Measurements from ENCODE around the gene SDR42E1.

The SDR42E1 gene

DNA sequence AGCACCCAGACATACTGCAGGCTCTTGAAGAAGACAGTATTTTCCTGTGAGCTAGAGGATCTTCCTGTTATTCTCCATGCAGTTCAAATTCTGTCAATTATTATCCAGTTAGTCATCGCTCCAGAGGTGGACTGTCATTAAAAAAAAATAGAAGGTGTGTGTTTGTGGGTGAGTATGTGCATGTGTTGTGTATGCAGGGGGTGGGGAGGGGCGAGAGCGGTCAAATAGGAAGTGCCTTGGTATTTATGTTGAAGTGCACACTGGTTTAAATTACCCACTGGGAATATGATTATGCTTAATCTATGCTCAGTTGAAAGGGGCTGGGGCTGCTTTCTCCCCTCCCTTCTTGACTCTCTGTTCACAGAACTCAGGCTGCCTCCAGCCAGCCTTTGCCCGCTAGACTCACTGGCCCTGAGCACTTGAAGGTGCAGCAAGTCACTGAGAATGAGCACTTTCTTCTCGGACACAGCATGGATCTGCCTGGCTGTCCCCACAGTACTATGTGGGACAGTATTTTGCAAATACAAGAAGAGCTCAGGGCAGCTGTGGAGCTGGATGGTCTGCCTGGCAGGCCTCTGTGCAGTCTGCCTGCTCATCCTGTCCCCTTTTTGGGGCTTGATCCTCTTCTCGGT, 23.8 kb upstream of the SDR42E1 start, which contains the start of gene HSD17B2:
Gene HSD17B2 (plus strand): TSS at position 273 of the 632 bp plus-strand sequence. CDS start 172 bp downstream, at position 445.
- Histone ChIP-seq H3K27ac (ENCODE audit: low read length) (no peak within 1 kb of the TSS), H3K36me3 (ENCODE audit: insufficient read depth, low read depth, low read length) (no peaks in the 10 kb centered on the region), H3K27me3 (ENCODE audit: insufficient read depth, low read length) (no peaks in the 10 kb centered on the region), H3K4me1 (ENCODE audit: insufficient read depth, low read length) (no peaks in the 10 kb centered on the region; the same call in 1 of the 2 replicates), H3K4me3 (ENCODE audit: low read length) (no peak within 1 kb of the TSS), H3K9ac (ENCODE audit: low read depth, low read length) (no peak within 1 kb of the TSS), H3K9me3 (ENCODE audit: insufficient read depth, low read depth, low read length) (no peaks in the 10 kb centered on the region)

- Histone ChIP-seq H3K4me1 (ENCODE audit: insufficient read depth, low read length) (no peaks in the 10 kb centered on the region; the same call in 1 of the 2 replicates), H3K4me3 (ENCODE audit: low read length) (no peak overlapping the region), H3K27me3 (ENCODE audit: insufficient read depth, low read length) (no peaks in the 10 kb centered on the region), H3K36me3 (ENCODE audit: insufficient read depth, low read depth, low read length) (no peaks in the 10 kb centered on the region), H3K27ac (ENCODE audit: low read length) (no peak overlapping the region), H3K9me3 (ENCODE audit: insufficient read depth, low read depth, low read length) (no peaks in the 10 kb centered on the region), H3K9ac (ENCODE audit: low read depth, low read length) (no peak overlapping the region)
Observed at GRCh38 chr16:82033683-82034300, 22.5 kb upstream of the SDR42E1 start.

DNA sequence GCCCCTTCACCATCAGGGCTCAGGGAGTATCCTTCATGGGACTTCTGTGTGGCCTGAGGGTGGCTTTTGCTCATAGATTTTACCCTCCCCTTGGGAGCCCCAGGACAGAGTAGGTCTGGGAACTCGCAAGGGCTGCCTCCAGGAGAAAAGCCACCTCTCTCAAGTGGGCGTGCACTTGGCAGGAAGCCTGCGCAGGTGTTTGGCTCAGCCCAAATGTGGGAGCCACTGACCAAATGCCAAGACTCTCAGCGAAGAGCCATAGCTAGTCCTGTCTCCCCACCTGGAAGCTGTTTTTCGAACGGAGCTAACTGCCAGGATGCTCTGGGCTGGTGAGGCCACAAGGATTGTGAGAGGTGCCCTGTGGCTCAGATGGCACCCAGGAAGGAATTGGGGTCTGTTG, 21.7 kb upstream of the SDR42E1 start:
- no peaks in the 10 kb centered on the region; the same call in 1 of the 2 replicates for H3K4me1 ChIP-seq (ENCODE audit: insufficient read depth, low read length)
- no peaks in the 10 kb centered on the region for H3K9me3 ChIP-seq (ENCODE audit: insufficient read depth, low read depth, low read length)
- H3K9ac ChIP-seq (ENCODE audit: low read depth, low read length): no peak overlapping the region
- H3K36me3 ChIP-seq (ENCODE audit: insufficient read depth, low read depth, low read length): no peaks in the 10 kb centered on the region
- H3K27me3 ChIP-seq (ENCODE audit: insufficient read depth, low read length): no peaks in the 10 kb centered on the region
- no peak overlapping the region for H3K4me3 ChIP-seq (ENCODE audit: low read length)
- H3K27ac ChIP-seq (ENCODE audit: low read length): no peak overlapping the region

GRCh38 chr16:82031116-82032084, 20.1 kb upstream of the SDR42E1 start:
- Histone ChIP-seq H3K36me3 (ENCODE audit: insufficient read depth, low read depth, low read length) (no peaks in the 10 kb centered on the region), H3K9ac (ENCODE audit: low read depth, low read length) (no peak overlapping the region), H3K4me1 (ENCODE audit: insufficient read depth, low read length) (no peaks in the 10 kb centered on the region), H3K27me3 (ENCODE audit: insufficient read depth, low read length) (no peaks in the 10 kb centered on the region), H3K27ac (ENCODE audit: low read length) (no peak overlapping the region), H3K4me3 (ENCODE audit: low read length) (no peak overlapping the region), H3K9me3 (ENCODE audit: insufficient read depth, low read depth, low read length) (no peaks in the 10 kb centered on the region)

DNA sequence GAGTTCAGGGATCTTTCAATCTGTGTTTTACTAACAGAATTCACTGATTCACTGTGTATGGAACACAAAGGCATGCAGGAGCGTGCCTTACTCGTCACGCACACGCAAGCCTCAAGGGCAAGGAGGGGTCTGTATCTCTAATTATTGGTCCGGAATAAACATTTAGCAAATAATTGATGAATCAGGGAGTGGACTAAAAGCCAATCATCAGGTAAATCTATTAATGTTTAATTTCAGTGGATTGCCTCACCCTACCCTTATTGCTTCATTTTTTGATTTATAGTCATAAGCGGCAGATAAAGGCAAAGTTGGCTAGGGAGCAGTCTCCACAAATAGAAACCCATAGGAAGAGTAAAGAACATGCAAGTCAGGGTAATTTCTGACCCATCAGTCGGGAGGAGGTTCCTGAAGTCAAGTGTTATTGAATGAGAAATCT, 16.4 kb upstream of the SDR42E1 start:
- Histone ChIP-seq H3K27me3 (ENCODE audit: insufficient read depth, low read length) (no peaks in the 10 kb centered on the region), H3K4me1 (ENCODE audit: insufficient read depth, low read length) (no peaks in the 10 kb centered on the region), H3K27ac (ENCODE audit: low read length) (no peak overlapping the region), H3K9ac (ENCODE audit: low read depth, low read length) (no peak overlapping the region), H3K36me3 (ENCODE audit: insufficient read depth, low read depth, low read length) (no peaks in the 10 kb centered on the region), H3K9me3 (ENCODE audit: insufficient read depth, low read depth, low read length) (no peaks in the 10 kb centered on the region), H3K4me3 (ENCODE audit: low read length) (no peak overlapping the region)

DNA sequence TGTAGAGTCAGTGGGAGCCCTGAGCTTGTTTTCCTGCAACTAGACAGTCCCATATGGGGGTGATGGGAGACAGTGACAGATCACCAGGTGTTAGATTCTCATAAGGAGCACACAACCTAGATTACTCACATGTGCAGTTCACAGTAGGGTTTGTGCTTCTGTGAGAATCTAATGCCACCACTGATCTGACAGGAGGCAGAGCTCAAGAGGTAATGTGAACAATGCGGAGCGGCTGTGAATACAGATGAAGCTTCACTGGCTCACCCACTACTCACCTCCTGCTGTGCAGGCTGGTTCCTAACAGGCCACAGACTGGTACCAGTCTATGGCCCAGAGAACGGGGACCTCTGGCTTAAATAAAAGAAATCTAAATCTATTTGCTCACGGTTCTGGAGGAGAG, 13.6 kb upstream of the SDR42E1 start:
- H3K36me3 ChIP-seq (ENCODE audit: insufficient read depth, low read depth, low read length): no peaks in the 10 kb centered on the region
- H3K9ac ChIP-seq (ENCODE audit: low read depth, low read length): no peak overlapping the region
- H3K9me3 ChIP-seq (ENCODE audit: insufficient read depth, low read depth, low read length): no peaks in the 10 kb centered on the region
- no peaks in the 10 kb centered on the region for H3K27me3 ChIP-seq (ENCODE audit: insufficient read depth, low read length)
- H3K4me1 ChIP-seq (ENCODE audit: insufficient read depth, low read length): no peaks in the 10 kb centered on the region
- no peak overlapping the region for H3K27ac ChIP-seq (ENCODE audit: low read length)
- H3K4me3 ChIP-seq (ENCODE audit: low read length): no peak overlapping the region

DNA sequence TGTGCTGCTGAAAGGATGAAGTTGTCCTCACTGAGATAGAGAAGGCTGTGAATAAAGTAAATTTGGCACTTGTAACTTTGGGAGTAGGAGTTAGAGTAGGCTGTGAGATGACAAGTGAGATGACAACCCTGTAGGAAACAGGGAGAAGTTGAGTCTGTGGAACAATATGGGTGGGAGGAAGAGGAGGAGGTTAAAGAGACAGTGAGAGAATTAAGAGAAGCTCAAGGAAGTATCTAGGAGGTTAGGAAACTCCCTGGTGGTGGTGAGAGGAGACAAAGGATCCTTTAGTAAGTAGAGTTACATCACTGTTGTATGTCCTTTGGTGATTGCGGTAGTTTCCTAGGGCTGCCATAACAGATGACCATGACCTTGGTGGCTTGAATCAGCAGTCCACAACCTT, 13.0 kb upstream of the SDR42E1 start:
- H3K27ac ChIP-seq (ENCODE audit: low read length): no peak overlapping the region
- H3K9ac ChIP-seq (ENCODE audit: low read depth, low read length): no peak overlapping the region
- no peaks in the 10 kb centered on the region for H3K27me3 ChIP-seq (ENCODE audit: insufficient read depth, low read length)
- H3K9me3 ChIP-seq (ENCODE audit: insufficient read depth, low read depth, low read length): no peaks in the 10 kb centered on the region
- H3K36me3 ChIP-seq (ENCODE audit: insufficient read depth, low read depth, low read length): no peaks in the 10 kb centered on the region
- H3K4me1 ChIP-seq (ENCODE audit: insufficient read depth, low read length): no peaks in the 10 kb centered on the region
- no peak overlapping the region for H3K4me3 ChIP-seq (ENCODE audit: low read length)

DNA sequence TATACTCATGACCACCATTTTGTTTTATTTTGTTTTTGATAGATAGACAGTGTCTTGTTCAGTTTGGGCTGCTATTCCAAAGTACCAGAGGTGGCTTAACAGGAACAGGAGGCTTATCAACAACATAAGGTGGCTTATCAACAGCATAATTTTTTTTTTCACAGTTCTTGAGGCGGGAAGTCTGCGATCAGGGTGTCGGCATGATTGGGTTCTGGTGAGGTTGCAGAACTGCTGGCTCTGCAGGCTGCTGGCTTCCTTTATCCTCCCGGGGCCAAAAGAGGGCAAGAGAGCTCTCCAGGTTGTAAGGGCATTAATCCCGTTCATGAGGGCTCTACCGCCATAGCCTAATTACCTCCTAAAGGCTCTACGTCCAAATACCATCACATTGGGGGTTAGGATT, 11.9 kb upstream of the SDR42E1 start:
- Histone ChIP-seq H3K9me3 (ENCODE audit: insufficient read depth, low read depth, low read length) (no peaks in the 10 kb centered on the region), H3K4me3 (ENCODE audit: low read length) (no peak overlapping the region), H3K27me3 (ENCODE audit: insufficient read depth, low read length) (no peaks in the 10 kb centered on the region), H3K36me3 (ENCODE audit: insufficient read depth, low read depth, low read length) (no peaks in the 10 kb centered on the region), H3K9ac (ENCODE audit: low read depth, low read length) (no peak overlapping the region), H3K27ac (ENCODE audit: low read length) (no peak overlapping the region), H3K4me1 (ENCODE audit: insufficient read depth, low read length) (no peaks in the 10 kb centered on the region)

GRCh38 chr16:82020051-82020450, 8.8 kb upstream of the SDR42E1 start:
- peaks cover 2% of the 10 kb centered on the region; the same call in 1 of the 2 replicates for H3K9me3 ChIP-seq (ENCODE audit: insufficient read depth, low read depth, low read length)
- H3K9ac ChIP-seq (ENCODE audit: low read depth, low read length): no peak overlapping the region
- no peak overlapping the region for H3K27ac ChIP-seq (ENCODE audit: low read length)
- H3K27me3 ChIP-seq (ENCODE audit: insufficient read depth, low read length): no peaks in the 10 kb centered on the region
- no peak overlapping the region for H3K4me3 ChIP-seq (ENCODE audit: low read length)
- no peaks in the 10 kb centered on the region for H3K4me1 ChIP-seq (ENCODE audit: insufficient read depth, low read length)
- H3K36me3 ChIP-seq (ENCODE audit: insufficient read depth, low read depth, low read length): no peaks in the 10 kb centered on the region

DNA sequence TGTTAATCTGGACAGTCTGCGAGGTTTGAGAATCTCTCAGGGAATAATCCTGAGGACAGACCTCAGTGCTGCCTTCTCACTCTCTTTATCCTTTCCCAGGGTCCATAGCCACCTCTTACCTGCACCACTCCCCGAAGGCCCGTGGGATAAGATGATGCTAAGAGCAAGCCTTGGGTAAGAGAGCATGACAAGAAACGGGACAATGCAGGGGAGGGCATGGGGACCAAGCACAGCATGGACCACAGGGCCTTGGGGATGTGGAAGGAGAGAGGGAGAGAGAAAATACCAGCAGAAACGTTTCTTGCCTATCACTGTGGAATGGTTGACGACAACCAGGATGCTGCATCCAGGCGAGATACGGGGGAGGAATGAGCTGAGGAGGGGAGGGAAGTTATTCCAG, 8.3 kb upstream of the SDR42E1 start:
- no peak overlapping the region for H3K9ac ChIP-seq (ENCODE audit: low read depth, low read length)
- H3K4me3 ChIP-seq (ENCODE audit: low read length): no peak overlapping the region
- H3K9me3 ChIP-seq (ENCODE audit: insufficient read depth, low read depth, low read length): peaks cover 3% of the 10 kb centered on the region; the same call in 1 of the 2 replicates
- H3K4me1 ChIP-seq (ENCODE audit: insufficient read depth, low read length): no peaks in the 10 kb centered on the region
- no peaks in the 10 kb centered on the region for H3K36me3 ChIP-seq (ENCODE audit: insufficient read depth, low read depth, low read length)
- H3K27me3 ChIP-seq (ENCODE audit: insufficient read depth, low read length): no peaks in the 10 kb centered on the region
- no peak overlapping the region for H3K27ac ChIP-seq (ENCODE audit: low read length)

- H3K4me1 ChIP-seq (ENCODE audit: insufficient read depth, low read length): no peaks in the 10 kb centered on the region
- H3K36me3 ChIP-seq (ENCODE audit: insufficient read depth, low read depth, low read length): no peaks in the 10 kb centered on the region
- no peaks in the 10 kb centered on the region for H3K27me3 ChIP-seq (ENCODE audit: insufficient read depth, low read length)
- H3K9me3 ChIP-seq (ENCODE audit: insufficient read depth, low read depth, low read length): peaks cover 3% of the 10 kb centered on the region; the same call in 1 of the 2 replicates
- H3K9ac ChIP-seq (ENCODE audit: low read depth, low read length): no peak overlapping the region
- no peak overlapping the region for H3K4me3 ChIP-seq (ENCODE audit: low read length)
- H3K27ac ChIP-seq (ENCODE audit: low read length): no peak overlapping the region
Observed at GRCh38 chr16:82017911-82018568, 6.8 kb upstream of the SDR42E1 start.

All from iPS-20b (cell line).